PC-3 (cell line): ENCODE results near the gene FOSL1. TPM values are rescaled to one million over a fixed set of nuclear protein-coding genes. Genes with fewer than 3 reads are reported as not detected.

ENCODE experiments used
- ATAC-seq: fragments of 200-7000 bp; cut with Tn5 transposase; 2 replicates; pipeline ENCODE4 v1.9.1; 2020; ENCODE audit warnings: mild to moderate bottlenecking, moderate library complexity
- BruUV-seq: library from RNA; stranded (reverse); fragments of 400-500 nt; replicated peaks from 2 replicates; lab custom pipeline; 2021; lab: Mats Ljungman, UMichigan
- CTCF ChIA-PET: fragments of 300-600 bp; sonication (Branson Sonifier 250); formaldehyde crosslinking; loops from one replicate; lab custom pipeline; 2022; ENCODE audit warnings: antibody characterized with exemption; lab: Charles Lee
- POLR2A ChIA-PET: fragments of 300-600 bp; sonication (Branson Sonifier 250); formaldehyde crosslinking; loops from one replicate; lab custom pipeline; 2022; ENCODE audit warnings: antibody characterized with exemption; ENCODE audit not compliant: unreplicated experiment; lab: Charles Lee
- DNase-seq: peaks from one replicate; pipeline ENCODE4 v3.0.0-alpha.2; 2015
- H2AFZ ChIP-seq: fragments of 300-600 bp; sonication (generic); 2 replicates; pipeline ENCODE4 v1.6.0; 2016; ENCODE audit warnings: antibody characterized with exemption, low read length
- H3F3A ChIP-seq: fragments of 300-600 bp; sonication (generic); one replicate; pipeline ENCODE4 v1.6.0; 2017; ENCODE audit warnings: antibody characterized with exemption, low read length, control low read depth, mild to moderate bottlenecking; ENCODE audit not compliant: unreplicated experiment
- H3K27ac ChIP-seq: fragments of 300-600 bp; sonication (generic); 2 replicates; pipeline ENCODE4 v1.5.1; 2016; ENCODE audit warnings: mild to moderate bottlenecking, low read length
- H3K27me3 ChIP-seq: fragments of 300-600 bp; sonication (generic); 2 replicates; pipeline ENCODE4 v1.6.1; 2016; ENCODE audit warnings: low read length, mixed read lengths
- H3K36me3 ChIP-seq: fragments of 300-600 bp; sonication (generic); 2 replicates; pipeline ENCODE4 v1.6.1; 2016; ENCODE audit warnings: low read depth, mixed run types, low read length, mixed read lengths
- H3K4me1 ChIP-seq: fragments of 300-600 bp; sonication (generic); 2 replicates; pipeline ENCODE4 v1.5.1; 2016; ENCODE audit warnings: low read length; ENCODE audit not compliant: insufficient read depth
- H3K4me2 ChIP-seq: fragments of 300-600 bp; sonication (generic); 2 replicates; pipeline ENCODE4 v1.6.0; 2016; ENCODE audit warnings: low read length
- H3K4me3 ChIP-seq: fragments of 300-600 bp; sonication (generic); 2 replicates; pipeline ENCODE4 v1.5.1; 2016; ENCODE audit warnings: mild to moderate bottlenecking, low read length, mixed read lengths
- H3K79me2 ChIP-seq: fragments of 300-600 bp; sonication (generic); 2 replicates; pipeline ENCODE4 v1.6.1; 2017; ENCODE audit warnings: low read length, mixed read lengths
- H3K9ac ChIP-seq: fragments of 300-600 bp; sonication (generic); 2 replicates; pipeline ENCODE4 v1.6.0; 2016; ENCODE audit warnings: mild to moderate bottlenecking, low read length
- H3K9me2 ChIP-seq: fragments of 300-600 bp; sonication (generic); replicated peaks from 2 replicates; pipeline ENCODE4 v1.6.1; 2016; ENCODE audit warnings: mixed run types, low read length, mixed read lengths
- H3K9me3 ChIP-seq: fragments of 300-600 bp; sonication (generic); 2 replicates; pipeline ENCODE4 v1.6.1; 2016; ENCODE audit warnings: low read length, mixed read lengths
- H4K20me1 ChIP-seq: fragments of 300-600 bp; sonication (generic); 2 replicates; pipeline ENCODE4 v1.6.1; 2016; ENCODE audit warnings: low read length, mixed read lengths
- CTCF ChIP-seq: fragments of 300-600 bp; sonication (generic); conservative IDR thresholded peaks from 2 replicates; pipeline ENCODE4 v1.5.1; 2017; ENCODE audit warnings: antibody characterized with exemption, low read depth, mild to moderate bottlenecking, low read length
- EZH2 ChIP-seq: fragments of 300-600 bp; sonication (generic); IDR thresholded peaks from one replicate; pipeline ENCODE4 v1.6.1; 2017; ENCODE audit warnings: antibody characterized with exemption, mild to moderate bottlenecking, low read length; ENCODE audit not compliant: unreplicated experiment
- EZH2phosphoT487 ChIP-seq: fragments of 300-600 bp; sonication (generic); IDR thresholded peaks from 2 replicates; pipeline ENCODE4 v1.6.1; 2018; ENCODE audit warnings: mild to moderate bottlenecking, antibody characterized with exemption, low read length, borderline replicate concordance
- intact Hi-C: fragments of 100-400 bp; cut with micrococcal nuclease; formaldehyde crosslinking; loops from 2 replicates; pipeline ENCODE4 v1.9.0; 2023
- total RNA-seq: library from RNA; depleted of rRNA; stranded (reverse); fragments of >200 nt; gene quantifications from 2 replicates; pipeline ENCODE4 v1.2.3, GENCODE V29; 2014

The FOSL1 gene
- total RNA-seq, 1 experiment from 2014 or later: 656 TPM

GRCh38 chr11:65882120-65883057, 17.8 kb downstream of the FOSL1 start:
- no TSS peak for BruUV-seq
- POLR2A ChIA-PET: no interaction called here

GRCh38 chr11:65880844-65881421, 19.3 kb downstream of the FOSL1 start:
- H3K4me1 ChIP-seq: no peaks in the 10 kb centered on the region
- peaks cover 28% of the 10 kb centered on the region; the same call in 1 of the 2 replicates for H3K36me3 ChIP-seq
- TF ChIP-seq EZH2phosphoT487 (no peak), EZH2 (no peak), CTCF (no peak)
- DNase-seq (no peak), ATAC-seq (peak; percentile 32)
- intact Hi-C loops: no loop called here
- H3K27ac ChIP-seq: no peak overlapping the region
- no peak overlapping the region for H3K4me2 ChIP-seq
- CTCF ChIA-PET: interaction anchor here (0.6 kb wide), 1 partner anchor 34 kb away, joined by 3 read pairs; no protein-coding TSS in a partner anchor
- no peak overlapping the region for H2AFZ ChIP-seq
- H4K20me1 ChIP-seq: no peaks in the 10 kb centered on the region
- H3K4me3 ChIP-seq: no peak overlapping the region
- BruUV-seq: no TSS peak
- H3F3A ChIP-seq: no peaks in the 10 kb centered on the region
- POLR2A ChIA-PET: no interaction called here
- no peaks in the 10 kb centered on the region for H3K9me2 ChIP-seq
- peaks cover 13% of the 10 kb centered on the region; the same call in 1 of the 2 replicates for H3K79me2 ChIP-seq
- H3K9me3 ChIP-seq: no peaks in the 10 kb centered on the region
- no peak overlapping the region for H3K9ac ChIP-seq
- no peaks in the 10 kb centered on the region for H3K27me3 ChIP-seq

More at GRCh38 chr11:65882120-65883057, 17.8 kb downstream of the FOSL1 start:
- no peaks in the 10 kb centered on the region for H3F3A ChIP-seq
- CTCF ChIA-PET: interaction anchor here (0.7 kb wide), 1 partner anchor 102 kb away, joined by 4 read pairs; no protein-coding TSS in a partner anchor
- no peak overlapping the region for H3K9ac ChIP-seq
- DNase-seq (no peak), ATAC-seq (no peak)
- peaks cover 27% of the 10 kb centered on the region for H3K79me2 ChIP-seq
- no peak for TF ChIP-seq EZH2phosphoT487
- TF ChIP-seq CTCF: no peak
- TF ChIP-seq EZH2: no peak
- no peaks in the 10 kb centered on the region for H4K20me1 ChIP-seq
- no peaks in the 10 kb centered on the region for H3K9me2 ChIP-seq
- no peaks in the 10 kb centered on the region for H3K27me3 ChIP-seq
- H3K4me2 ChIP-seq: no peak overlapping the region
- no peak overlapping the region for H3K4me3 ChIP-seq
- intact Hi-C loops: no loop called here
- no peak overlapping the region for H2AFZ ChIP-seq
- H3K36me3 ChIP-seq: peaks cover 37% of the 10 kb centered on the region
- no peaks in the 10 kb centered on the region for H3K9me3 ChIP-seq
- peaks cover 10% of the 10 kb centered on the region for H3K4me1 ChIP-seq
- H3K27ac ChIP-seq: no peak overlapping the region
